HTERT RPE-1 (cell line): ENCODE results near the gene KMT2C.
"Not testable (repeated sequence)": the region's sequence is repeated elsewhere in the genome, so short reads cannot be mapped to it uniquely, and the experiment has no call there.

ENCODE experiments used
- in situ Hi-C: fragments of 300-500 bp; cut with MboI; formaldehyde crosslinking; loops from 4 replicates; pipeline ENCODE4 v1.14.3; 2020; ENCODE audit warnings: low sequenced_read_pairs

Gene KMT2C

DNA sequence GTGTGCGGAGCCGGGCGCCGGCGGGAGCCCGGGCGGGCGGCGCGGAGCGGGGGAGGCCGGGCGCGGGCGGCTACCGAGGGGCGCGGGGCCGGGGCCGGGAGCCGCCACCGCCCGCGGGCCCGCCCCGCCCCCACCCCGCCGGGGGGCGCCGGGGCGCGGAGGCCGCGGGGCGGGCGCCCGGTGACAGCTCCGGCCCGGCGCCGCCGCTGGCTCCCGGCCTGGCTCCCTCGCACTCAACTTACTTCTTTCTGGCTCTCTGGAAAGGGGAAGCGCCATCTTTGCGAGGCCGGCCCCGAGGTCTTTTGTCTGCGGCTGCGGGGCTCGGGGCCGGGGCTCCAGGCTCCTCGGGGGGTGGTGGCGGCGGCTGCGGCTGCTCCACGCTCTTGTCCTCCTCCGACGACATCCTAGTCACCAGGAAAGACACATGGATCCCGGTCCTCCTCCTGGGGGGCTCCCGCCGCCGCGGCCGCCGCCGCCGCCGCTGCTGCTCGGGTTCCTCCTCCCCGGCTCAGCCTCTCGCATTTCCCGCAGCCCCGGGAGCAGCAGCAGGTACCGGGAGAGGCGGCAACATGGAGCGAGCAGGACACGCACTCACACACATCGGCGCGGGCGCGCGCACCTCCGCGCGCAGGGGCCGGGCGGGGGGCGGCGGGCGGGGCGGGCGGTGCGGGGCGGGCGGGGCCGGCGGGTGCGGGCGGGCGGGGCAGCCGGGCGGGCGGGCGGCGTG, at the start of gene KMT2C:
Gene KMT2C, minus strand, starts transcription at position 620 of the 727 bp plus-strand sequence. Its CDS starts 217 bp downstream, at position 403.
- in situ Hi-C loops = no loop called here

DNA sequence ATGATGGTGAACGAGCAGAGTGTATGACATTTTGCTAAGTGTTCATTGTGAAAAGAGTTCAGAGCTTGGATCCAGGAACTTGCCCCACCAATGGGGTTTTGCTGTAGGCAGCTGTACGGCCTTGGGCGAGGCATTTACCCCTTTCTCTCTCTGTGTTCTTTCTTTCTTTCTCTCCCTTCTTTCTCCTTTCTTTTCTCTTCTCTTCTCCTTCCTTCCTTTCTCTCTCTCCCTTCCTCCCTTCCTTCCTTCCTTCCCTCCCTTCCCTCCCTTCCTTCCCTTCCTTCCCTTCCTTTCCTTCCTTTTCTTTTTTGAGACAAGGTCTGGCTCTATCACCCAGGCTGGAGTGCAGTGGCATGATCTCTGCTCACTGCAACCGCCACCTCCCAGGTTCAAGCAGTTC, 45.3 kb upstream of the KMT2C start:
- in situ Hi-C loops = no loop called here

- in situ Hi-C loops = no loop called here
Measured at GRCh38 chr7:152480664-152481063, 44.9 kb upstream of the KMT2C start.

- in situ Hi-C loops = no loop called here
Measured at GRCh38 chr7:152479595-152479994, 43.8 kb upstream of the KMT2C start.

DNA sequence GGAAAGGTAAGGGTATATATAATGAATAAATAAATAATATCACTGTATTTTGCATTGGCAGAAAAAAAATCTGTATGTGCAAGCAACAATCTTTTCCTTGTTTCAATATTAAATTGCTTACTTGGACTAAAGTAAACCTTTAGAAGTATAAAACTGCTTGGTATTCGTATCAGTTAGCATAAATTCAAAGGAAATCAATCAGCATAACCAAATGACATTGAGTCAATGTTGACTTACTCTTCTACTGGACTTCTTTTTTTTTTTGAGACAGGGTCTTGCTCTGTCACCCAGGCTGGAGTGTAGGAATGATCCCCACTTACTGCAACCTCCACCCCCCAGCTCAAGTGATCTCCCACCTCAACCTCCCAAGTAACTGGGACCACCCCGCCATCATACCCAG, 42.3 kb upstream of the KMT2C start:
- in situ Hi-C loops = no loop called here

GRCh38 chr7:152477079-152477478, 41.3 kb upstream of the KMT2C start:
- in situ Hi-C loops = no loop called here

DNA sequence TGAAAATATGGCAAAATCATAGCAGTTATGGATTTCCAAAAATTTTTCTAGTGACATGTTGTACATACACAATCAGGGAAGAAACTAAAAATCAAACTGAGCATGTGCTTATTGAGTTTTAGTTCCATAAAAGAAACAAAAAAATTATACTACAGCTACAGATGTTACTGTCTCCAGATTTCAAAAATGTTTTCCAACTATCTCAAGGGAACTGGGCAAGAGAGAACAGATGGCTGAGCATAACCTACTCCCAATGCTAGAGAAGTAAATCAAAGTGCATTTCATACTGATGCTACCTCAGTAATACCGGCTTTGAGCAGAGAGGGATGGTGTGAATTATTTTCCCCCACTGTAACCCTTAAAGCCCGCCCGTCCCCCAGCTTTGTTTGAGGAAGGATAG, 40.7 kb upstream of the KMT2C start:
- in situ Hi-C loops = no loop called here

- in situ Hi-C loops = not testable (repeated sequence)
Measured at GRCh38 chr7:152471023-152471620, 35.3 kb upstream of the KMT2C start.

DNA sequence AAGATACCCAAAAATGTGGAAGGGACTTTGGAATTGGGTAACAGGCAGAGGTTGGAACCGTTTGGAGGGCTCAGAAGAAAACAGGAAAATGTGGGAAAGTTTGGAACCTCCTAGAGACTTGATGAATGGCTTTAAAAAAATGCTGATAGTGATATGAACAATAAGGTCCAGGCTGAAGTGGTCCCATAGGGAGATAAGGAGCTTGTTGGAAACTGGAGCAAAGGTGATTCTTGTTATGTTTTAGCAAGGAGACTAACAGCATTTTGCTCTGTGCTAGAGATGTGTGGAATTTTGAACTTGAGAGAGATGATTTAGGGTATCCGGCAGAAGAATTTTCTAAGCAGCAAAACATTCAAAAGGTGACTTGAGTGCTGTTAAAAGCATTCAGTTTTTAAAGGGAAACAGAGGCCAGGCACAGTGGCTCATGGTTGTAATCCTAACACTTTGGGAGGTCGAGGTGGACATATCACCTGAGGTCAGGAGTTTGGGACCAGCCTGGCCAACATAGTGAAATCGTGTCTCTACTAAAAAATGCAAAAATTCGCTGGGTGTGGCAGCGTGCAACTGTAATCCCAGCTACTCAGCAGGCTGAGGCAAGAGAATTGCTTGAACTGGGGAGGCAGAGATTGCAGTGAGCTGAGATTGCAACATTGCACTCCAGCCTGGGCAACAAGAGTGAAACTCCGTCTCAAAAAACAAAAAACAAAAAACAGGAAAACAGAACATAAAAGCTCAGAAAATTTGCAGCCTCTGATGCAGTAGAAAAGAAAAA, 34.6 kb upstream of the KMT2C start:
- in situ Hi-C loops = not testable (repeated sequence)

DNA sequence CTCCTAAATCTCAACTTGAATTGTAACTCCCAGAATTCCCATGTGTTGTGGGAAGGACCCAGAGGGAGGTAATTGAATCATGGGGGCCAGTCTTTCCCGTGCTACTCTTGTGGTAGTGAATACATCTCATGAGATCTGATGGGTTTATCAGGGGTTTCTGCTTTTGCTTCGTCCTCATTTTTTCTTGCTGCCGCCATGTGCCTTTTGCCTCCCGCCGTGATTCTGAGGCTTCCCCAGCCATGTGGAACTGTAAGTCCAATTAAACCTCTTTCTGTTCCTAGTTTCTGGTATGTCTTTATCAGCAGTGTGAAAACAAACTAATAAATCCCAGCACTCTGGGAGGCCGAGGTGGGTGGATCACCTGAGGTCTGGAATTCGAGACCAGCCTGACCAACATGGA, 33.8 kb upstream of the KMT2C start:
- in situ Hi-C loops = not testable (repeated sequence)

DNA sequence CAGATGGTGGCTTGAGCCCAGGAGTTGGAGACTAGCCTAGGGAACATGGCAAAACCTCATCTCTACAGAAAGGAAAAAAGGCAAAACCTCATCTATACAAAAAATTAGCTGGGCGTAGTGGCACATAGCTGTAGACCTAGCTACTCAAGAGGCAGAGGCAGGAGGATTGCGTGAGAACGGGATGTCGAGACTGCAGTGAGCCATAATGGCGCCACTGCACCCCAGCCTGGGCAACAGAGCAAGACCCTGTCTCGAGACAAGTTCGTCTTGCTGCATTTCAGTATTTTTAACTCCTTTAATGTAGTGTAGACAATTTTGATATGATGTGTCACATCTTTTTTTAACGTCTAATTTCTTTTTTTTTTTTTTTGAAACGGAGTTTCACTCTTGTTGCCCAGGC, 31.4 kb upstream of the KMT2C start:
- in situ Hi-C loops = no loop called here

- in situ Hi-C loops = no loop called here
Measured at GRCh38 chr7:152465119-152465387, 29.2 kb upstream of the KMT2C start.

DNA sequence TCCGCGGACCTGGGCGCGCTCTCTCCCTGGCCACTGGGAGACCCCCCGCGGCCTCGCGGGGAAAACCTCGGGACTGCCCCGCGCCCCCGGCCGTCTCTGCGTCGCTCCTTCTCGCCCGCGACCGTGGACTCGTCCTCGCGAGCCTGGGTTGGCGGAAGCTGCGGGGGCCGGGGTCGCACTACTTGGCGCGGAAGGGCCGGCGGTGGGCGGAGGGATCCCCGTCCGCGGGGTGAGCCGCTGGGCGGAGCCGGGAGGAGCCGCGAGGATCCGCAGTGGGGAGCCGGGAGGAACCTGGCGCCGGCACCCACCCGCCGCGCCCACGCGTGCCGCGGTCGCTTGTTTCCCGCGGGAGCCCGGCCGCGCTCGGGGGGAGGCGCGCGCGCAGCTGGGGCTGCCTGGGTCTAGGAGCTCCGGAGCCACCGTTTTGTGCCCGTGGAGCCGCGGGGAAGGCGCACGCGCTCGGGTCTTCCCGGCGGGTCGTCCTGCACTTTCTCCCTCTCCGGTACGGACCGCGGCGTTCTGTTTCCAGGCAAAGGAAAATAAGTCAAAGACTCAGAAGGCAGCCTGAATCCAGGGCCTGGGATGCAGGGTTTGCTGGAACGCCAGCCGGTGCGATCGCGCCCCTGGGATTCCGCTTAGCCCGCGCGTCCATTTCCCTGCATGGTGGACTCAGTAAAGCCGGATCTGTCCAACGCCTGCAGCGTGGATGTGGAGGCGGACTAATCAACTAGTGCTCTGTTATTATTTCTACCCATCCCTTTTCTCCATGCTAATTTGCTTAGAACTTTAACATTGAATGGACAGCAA, 28.7 kb upstream of the KMT2C start:
- in situ Hi-C loops = no loop called here

- in situ Hi-C loops = no loop called here
Measured at GRCh38 chr7:152463709-152464311, 28.0 kb upstream of the KMT2C start.

- in situ Hi-C loops = no loop called here
Measured at GRCh38 chr7:152462995-152463708, 27.3 kb upstream of the KMT2C start.

- in situ Hi-C loops = no loop called here
Measured at GRCh38 chr7:152459724-152460251, 24.0 kb upstream of the KMT2C start.

DNA sequence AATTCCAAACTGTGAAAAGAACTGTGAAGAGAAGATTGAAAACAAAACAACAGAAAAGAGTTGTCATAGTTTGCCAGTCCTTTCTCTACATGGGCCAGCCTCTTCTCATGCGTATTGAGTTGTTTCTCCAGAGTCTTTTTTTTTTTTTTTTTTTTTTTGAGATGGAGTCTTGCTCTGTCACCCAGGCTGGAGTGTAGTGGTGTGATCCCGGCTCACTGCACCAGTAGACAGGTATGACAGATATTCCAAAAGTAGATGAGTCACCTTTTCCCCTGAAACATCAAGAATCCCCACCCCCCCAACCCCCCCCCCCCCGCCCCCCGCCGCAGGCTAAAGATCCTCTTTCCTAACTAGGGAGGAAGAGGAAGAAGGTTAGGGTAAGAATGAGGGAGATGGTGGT, 15.6 kb upstream of the KMT2C start:
- in situ Hi-C loops = no loop called here

DNA sequence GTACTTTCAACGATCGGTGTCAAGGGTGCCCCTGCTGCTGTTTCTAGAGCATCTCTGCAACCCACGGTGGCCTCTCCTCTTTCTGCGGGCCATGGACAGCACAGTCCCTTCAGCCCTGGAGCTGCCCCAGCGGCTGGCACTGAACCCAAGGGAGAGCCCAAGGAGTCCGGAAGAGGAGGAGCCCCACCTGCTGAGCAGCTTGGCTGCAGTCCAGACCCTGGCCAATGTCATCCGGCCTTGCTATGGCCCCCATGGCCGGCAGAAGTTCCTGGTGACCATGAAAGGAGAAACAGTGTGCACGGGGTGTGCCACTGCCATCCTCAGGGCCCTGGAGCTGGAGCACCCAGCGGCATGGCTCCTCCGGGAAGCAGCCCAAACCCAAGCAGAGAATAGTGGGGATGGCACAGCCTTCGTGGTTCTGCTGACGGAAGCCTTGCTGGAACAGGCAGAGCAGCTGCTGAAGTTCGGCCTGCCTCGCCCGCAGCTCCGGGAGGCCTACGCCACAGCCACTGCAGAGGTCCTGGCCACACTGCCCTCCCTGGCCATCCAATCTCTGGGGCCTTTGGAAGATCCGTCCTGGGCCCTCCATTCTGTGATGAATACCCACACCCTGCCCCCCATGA, 9.7 kb upstream of the KMT2C start:
- in situ Hi-C loops = not testable (repeated sequence)

GRCh38 chr7:152443586-152443985, 7.8 kb upstream of the KMT2C start:
- in situ Hi-C loops = no loop called here
